Measurements from ENCODE around the gene ERBB2. TPM values are rescaled to one million over a fixed set of nuclear protein-coding genes. Genes with fewer than 3 reads are reported as not detected.
"Not testable (repeated sequence)": the region's sequence is repeated elsewhere in the genome, so short reads cannot be mapped to it uniquely, and the experiment has no call there.

The ERBB2 gene
- total RNA-seq, 1 experiment from 2014 or later, result 216 TPM

DNA sequence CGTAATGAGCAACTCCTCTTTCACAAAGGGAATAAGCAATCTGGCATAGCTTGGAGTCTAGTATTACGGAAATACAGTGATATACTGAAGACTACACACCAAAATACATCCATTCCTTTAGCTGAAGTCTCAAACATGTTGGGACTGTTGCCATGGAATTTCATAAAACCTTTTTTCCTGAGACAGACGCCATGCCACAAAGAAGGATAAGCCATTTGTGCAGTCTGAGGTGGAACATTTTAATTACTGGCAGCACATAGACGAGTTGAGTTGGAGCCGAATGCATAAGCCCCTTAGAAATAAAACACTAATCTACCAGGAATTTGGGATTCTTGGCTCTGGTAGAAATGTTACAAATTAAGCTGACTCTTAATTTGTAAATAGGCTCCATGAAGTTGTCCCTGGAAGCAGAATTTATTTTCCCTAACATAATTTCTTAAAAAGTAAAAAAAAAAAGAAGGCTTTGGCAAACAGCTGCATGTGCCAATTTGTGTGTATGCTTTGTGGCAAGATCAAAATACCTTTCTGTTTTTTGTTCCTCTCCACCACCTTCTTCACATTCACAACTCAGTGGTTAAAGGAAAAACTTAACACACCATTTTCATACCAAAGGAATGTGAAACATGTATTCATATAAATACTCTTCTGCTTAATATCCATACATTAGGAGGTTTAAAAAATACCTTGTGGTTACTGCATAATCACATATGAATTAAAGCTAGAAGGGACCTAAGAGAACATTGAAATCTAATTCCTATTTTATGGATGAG is 63.4 kb downstream of the ERBB2 start:
- Histone ChIP-seq H4K5ac (ENCODE audit: insufficient read length, low read depth, low read length) (no peak overlapping the region), H3K4me2 (ENCODE audit: insufficient read depth, insufficient read length, low read length) (no peak overlapping the region), H2BK5ac (ENCODE audit: insufficient read length, low read length) (no peak overlapping the region), H3K9ac (ENCODE audit: extremely low read depth, insufficient read length, low read length) (no peak overlapping the region), H3K79me1 (ENCODE audit: insufficient read depth, low read depth, low read length, poor library complexity, severe bottlenecking) (no peaks in the 10 kb centered on the region), H2BK20ac (ENCODE audit: low read depth, low read length, poor library complexity, severe bottlenecking) (no peak overlapping the region), H3K79me2 (ENCODE audit: insufficient read depth, low read length) (no peaks in the 10 kb centered on the region), H3K23me2 (ENCODE audit: insufficient read length, low read depth, low read length, poor library complexity, severe bottlenecking) (no peaks in the 10 kb centered on the region), H3K27ac (ENCODE audit: insufficient read length, low read depth, low read length) (no peak overlapping the region), H3K4ac (ENCODE audit: low read depth, low read length) (no peak overlapping the region), H3K9me3 (ENCODE audit: control insufficient read depth, low read depth, low read length) (no peaks in the 10 kb centered on the region), H3K56ac (ENCODE audit: insufficient read length, low read depth, low read length) (no peak overlapping the region), H4K8ac (replicated peaks; ENCODE audit: insufficient read length, low read depth, low read length) (no peak overlapping the region), H2AK5ac (ENCODE audit: insufficient read length, low read length) (no peak overlapping the region), H3K14ac (ENCODE audit: insufficient read depth, low read length) (no peak overlapping the region), H3K18ac (ENCODE audit: insufficient read length, low read depth, low read length) (no peak overlapping the region), H3K27me3 (ENCODE audit: insufficient read depth, low read length) (no peaks in the 10 kb centered on the region), H2BK120ac (ENCODE audit: low read depth, low read length, poor library complexity, severe bottlenecking) (no peak overlapping the region), H4K20me1 (ENCODE audit: control insufficient read depth, insufficient read depth, insufficient read length) (no peaks in the 10 kb centered on the region), H3T11ph (ENCODE audit: low read length) (no peak overlapping the region), H2BK12ac (ENCODE audit: insufficient read length, low read depth, low read length) (no peak overlapping the region), H2AFZ (ENCODE audit: low read length) (no peak overlapping the region), H2BK15ac (ENCODE audit: low read depth, low read length) (no peak overlapping the region), H4K91ac (ENCODE audit: insufficient read length, low read depth, low read length) (no peak overlapping the region), H3K4me1 (ENCODE audit: insufficient read depth, low read length) (no peaks in the 10 kb centered on the region), H3K23ac (ENCODE audit: insufficient read length, low read depth, low read length) (no peak overlapping the region)
- no peak for DNase-seq
- H3K27me3 Mint-ChIP-seq (ENCODE audit: low read depth), result peaks cover 31% of the 10 kb centered on the region
- TF ChIP-seq, protein P1, sequence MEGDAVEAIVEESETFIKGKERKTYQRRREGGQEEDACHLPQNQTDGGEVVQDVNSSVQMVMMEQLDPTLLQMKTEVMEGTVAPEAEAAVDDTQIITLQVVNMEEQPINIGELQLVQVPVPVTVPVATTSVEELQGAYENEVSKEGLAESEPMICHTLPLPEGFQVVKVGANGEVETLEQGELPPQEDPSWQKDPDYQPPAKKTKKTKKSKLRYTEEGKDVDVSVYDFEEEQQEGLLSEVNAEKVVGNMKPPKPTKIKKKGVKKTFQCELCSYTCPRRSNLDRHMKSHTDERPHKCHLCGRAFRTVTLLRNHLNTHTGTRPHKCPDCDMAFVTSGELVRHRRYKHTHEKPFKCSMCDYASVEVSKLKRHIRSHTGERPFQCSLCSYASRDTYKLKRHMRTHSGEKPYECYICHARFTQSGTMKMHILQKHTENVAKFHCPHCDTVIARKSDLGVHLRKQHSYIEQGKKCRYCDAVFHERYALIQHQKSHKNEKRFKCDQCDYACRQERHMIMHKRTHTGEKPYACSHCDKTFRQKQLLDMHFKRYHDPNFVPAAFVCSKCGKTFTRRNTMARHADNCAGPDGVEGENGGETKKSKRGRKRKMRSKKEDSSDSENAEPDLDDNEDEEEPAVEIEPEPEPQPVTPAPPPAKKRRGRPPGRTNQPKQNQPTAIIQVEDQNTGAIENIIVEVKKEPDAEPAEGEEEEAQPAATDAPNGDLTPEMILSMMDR (conservative IDR thresholded peaks at IDR 0.05), result no peak
- no peaks in the 10 kb centered on the region for H3K36me3 Mint-ChIP-seq (ENCODE audit: insufficient read depth in 1 of 3, low read depth in 3 of 3)
- H3K9me3 Mint-ChIP-seq, result no peaks in the 10 kb centered on the region; a peak in 1 of 5 replicates
- WGBS (ENCODE audit: extremely low coverage, insufficient read length, low lambda C conversion rate), result no CpG with 5 or more reads among the region's 5 CpGs
- H3K27ac Mint-ChIP-seq, result no peak overlapping the region
- no peak overlapping the region for H3K4me3 Mint-ChIP-seq
- peaks cover 4 to 6% of the 10 kb centered on the region in 2 experiments; a peak in 3 of 4 replicates for H3K4me1 Mint-ChIP-seq

DNA sequence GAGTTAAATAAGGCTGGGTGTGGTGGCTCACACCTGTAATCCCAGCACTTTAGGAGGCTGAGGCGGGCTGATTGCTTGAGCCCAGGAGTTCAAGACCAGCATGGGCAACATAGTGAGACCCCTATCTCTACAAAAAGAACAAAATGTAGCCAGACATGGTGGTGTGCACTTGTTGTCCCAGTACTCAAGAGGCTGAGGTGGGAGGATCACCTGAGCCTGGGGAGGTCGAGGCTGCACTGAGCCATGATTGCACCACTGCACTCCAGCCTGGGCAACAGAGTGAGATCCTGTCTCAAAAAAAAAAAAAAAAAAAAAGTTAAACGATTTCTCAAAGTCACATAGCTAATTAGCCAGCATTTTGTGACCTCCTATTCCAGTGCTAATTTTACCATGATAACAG is 64.3 kb downstream of the ERBB2 start:
- not testable (repeated sequence) for H3K9me3 Mint-ChIP-seq; H3K18ac ChIP-seq (ENCODE audit: insufficient read length, low read depth, low read length); H3K9ac ChIP-seq (ENCODE audit: extremely low read depth, insufficient read length, low read length); H3K27me3 ChIP-seq (ENCODE audit: insufficient read depth, low read length); H2BK5ac ChIP-seq (ENCODE audit: insufficient read length, low read length); DNase-seq; H2BK120ac ChIP-seq (ENCODE audit: low read depth, low read length, poor library complexity, severe bottlenecking); H4K5ac ChIP-seq (ENCODE audit: insufficient read length, low read depth, low read length); H4K20me1 ChIP-seq (ENCODE audit: control insufficient read depth, insufficient read depth, insufficient read length); H3K27ac Mint-ChIP-seq; H3K23ac ChIP-seq (ENCODE audit: insufficient read length, low read depth, low read length); H3K4me1 Mint-ChIP-seq; H2BK12ac ChIP-seq (ENCODE audit: insufficient read length, low read depth, low read length); H3K4me1 ChIP-seq (ENCODE audit: insufficient read depth, low read length); H4K91ac ChIP-seq (ENCODE audit: insufficient read length, low read depth, low read length); H3K79me2 ChIP-seq (ENCODE audit: insufficient read depth, low read length); H3K23me2 ChIP-seq (ENCODE audit: insufficient read length, low read depth, low read length, poor library complexity, severe bottlenecking); H3K4me3 Mint-ChIP-seq; H2BK15ac ChIP-seq (ENCODE audit: low read depth, low read length); H2AK5ac ChIP-seq (ENCODE audit: insufficient read length, low read length); H2AFZ ChIP-seq (ENCODE audit: low read length); H3K9me3 ChIP-seq (ENCODE audit: control insufficient read depth, low read depth, low read length); H3K56ac ChIP-seq (ENCODE audit: insufficient read length, low read depth, low read length); H3T11ph ChIP-seq (ENCODE audit: low read length); H3K36me3 Mint-ChIP-seq (ENCODE audit: insufficient read depth in 1 of 3, low read depth in 3 of 3); H3K4me2 ChIP-seq (ENCODE audit: insufficient read depth, insufficient read length, low read length); H3K14ac ChIP-seq (ENCODE audit: insufficient read depth, low read length); H3K4ac ChIP-seq (ENCODE audit: low read depth, low read length); H3K27ac ChIP-seq (ENCODE audit: insufficient read length, low read depth, low read length); H3K79me1 ChIP-seq (ENCODE audit: insufficient read depth, low read depth, low read length, poor library complexity, severe bottlenecking); H4K8ac ChIP-seq (replicated peaks; ENCODE audit: insufficient read length, low read depth, low read length); H2BK20ac ChIP-seq (ENCODE audit: low read depth, low read length, poor library complexity, severe bottlenecking)
- peaks cover 23% of the 10 kb centered on the region for H3K27me3 Mint-ChIP-seq (ENCODE audit: low read depth)
- WGBS (ENCODE audit: extremely low coverage, insufficient read length, low lambda C conversion rate), result no CpG with 5 or more reads among the region's 3 CpGs
